Cardiac fibroblast (primary cell): ENCODE results near the gene CRIP1.

Experiments used
- DNase-seq, 2 donors: peaks; one replicate each; pipeline versions ENCODE4 v3.0.0 to v3.0.0-alpha.2; 2010; ENCODE audit warnings: low read depth in 2 of 2
- H3K4me3 ChIP-seq, 2 donors: replicated peaks in 1 of 2; 1 replicate in 1 of 2; 2 replicates in 1 of 2; pipeline ENCODE4 v1.5.1; 2011; ENCODE audit warnings: low read depth in 2 of 2, low read length in 2 of 2, mild to moderate bottlenecking in 2 of 2, moderate library complexity in 1 of 2
- TF ChIP-seq, protein P1 (sequence below): IDR thresholded peaks from one replicate; pipeline ENCODE4 v1.5.1; 2011; ENCODE audit warnings: low read depth, mild to moderate bottlenecking, low read length, inconsistent platforms

The CRIP1 gene

DNA sequence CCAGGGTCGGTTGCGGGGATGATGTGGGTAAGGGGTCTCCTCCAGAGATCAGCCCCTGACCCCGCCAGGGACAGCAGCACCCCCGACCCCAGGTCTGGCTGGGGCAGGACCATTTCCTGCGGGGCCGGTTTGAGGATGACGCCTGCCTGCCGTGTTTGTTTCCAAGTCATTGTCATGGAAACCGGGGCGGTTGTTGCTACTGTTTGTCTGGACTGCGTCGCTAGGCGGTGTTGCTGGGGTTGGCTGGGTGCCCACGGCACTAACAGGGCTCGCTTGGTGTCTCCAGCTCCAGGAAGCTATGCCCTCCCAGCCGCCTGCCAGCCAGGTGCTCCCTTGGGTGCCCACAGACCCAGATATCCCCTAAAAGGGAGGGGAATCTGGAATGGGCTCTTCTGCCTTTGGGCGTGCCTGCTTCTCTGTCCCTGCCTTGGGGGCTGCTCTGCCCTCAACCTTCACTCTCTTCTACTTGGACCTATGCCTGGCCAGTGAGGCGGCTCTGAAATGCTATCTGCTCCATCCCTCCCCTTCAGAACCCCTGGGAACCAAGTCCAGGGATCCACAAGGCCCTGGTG is 4.7 kb upstream of the CRIP1 start:
- peak; percentile 99 for DNase-seq
- peak overlapping the region in 1 of 2 donors; percentile 0 for H3K4me3 ChIP-seq
- TF ChIP-seq, protein P1, sequence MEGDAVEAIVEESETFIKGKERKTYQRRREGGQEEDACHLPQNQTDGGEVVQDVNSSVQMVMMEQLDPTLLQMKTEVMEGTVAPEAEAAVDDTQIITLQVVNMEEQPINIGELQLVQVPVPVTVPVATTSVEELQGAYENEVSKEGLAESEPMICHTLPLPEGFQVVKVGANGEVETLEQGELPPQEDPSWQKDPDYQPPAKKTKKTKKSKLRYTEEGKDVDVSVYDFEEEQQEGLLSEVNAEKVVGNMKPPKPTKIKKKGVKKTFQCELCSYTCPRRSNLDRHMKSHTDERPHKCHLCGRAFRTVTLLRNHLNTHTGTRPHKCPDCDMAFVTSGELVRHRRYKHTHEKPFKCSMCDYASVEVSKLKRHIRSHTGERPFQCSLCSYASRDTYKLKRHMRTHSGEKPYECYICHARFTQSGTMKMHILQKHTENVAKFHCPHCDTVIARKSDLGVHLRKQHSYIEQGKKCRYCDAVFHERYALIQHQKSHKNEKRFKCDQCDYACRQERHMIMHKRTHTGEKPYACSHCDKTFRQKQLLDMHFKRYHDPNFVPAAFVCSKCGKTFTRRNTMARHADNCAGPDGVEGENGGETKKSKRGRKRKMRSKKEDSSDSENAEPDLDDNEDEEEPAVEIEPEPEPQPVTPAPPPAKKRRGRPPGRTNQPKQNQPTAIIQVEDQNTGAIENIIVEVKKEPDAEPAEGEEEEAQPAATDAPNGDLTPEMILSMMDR: peak; percentile 6

- no peak overlapping the region for H3K4me3 ChIP-seq
- no peak for DNase-seq
These were observed 4.1 kb upstream of the CRIP1 start for GRCh38 chr14:105482486-105483110.

GRCh38 chr14:105483300-105484068 is 3.2 kb upstream of the CRIP1 start:
- no peak overlapping the region for H3K4me3 ChIP-seq
- no peak for DNase-seq
- TF ChIP-seq, protein P1: no peak

More at GRCh38 chr14:105482486-105483110, 4.1 kb upstream of the CRIP1 start:
- TF ChIP-seq, protein P1: no peak

DNA sequence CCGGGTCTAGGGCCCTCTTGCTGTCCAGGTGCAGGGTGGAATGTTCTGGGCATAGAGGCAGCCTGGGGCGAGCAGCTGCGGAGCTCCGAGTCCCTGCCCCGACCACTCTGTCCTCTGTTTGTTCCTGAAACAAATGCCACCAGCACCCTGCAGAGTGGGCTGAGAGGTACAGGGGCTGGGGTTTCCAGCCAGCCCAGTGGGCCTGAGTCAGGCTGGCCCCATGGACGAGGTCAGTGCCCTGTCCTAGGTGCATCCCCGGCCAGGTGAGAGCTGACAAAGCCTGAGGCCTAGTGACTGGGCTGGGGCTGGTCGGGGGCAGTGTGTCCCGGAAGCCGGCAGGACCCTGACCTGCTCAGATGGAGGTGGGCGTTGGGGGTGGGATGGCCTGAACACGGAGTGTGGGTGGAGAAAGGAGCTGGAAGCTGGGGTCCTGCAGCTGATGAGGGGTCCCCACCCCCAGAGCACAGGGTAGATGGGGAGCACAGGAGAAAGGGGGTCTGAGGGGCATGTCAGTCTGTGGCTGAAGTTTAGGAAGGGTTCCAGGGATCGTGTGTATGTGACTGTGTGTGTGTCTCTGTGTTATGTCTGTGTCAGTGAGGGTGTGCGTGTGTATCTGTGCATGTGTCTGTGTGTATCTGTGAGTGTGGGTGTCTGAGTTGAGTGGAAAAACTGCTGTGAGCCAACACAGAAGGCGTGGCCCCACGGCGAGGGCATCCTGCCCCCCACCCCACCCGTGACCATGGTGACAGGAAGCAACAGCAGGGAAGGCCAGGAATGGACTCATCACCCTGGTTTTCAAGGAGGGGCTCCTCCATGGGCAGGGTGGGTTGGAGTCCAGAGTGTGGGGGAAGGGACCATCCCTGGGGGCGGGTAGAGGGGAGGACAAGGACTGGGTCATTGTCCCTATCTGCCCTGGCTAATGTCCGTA is 2.4 kb upstream of the CRIP1 start:
- no peak overlapping the region for H3K4me3 ChIP-seq
- TF ChIP-seq, protein P1: no peak
- peak; percentile 36 to 48 for DNase-seq

- TF ChIP-seq, protein P1: no peak
These were observed 1.7 kb upstream of the CRIP1 start for GRCh38 chr14:105484997-105485393.

GRCh38 chr14:105485739-105486162 is 935 bp upstream of the CRIP1 start:
- DNase-seq: no peak
- TF ChIP-seq, protein P1: no peak
- no peak overlapping the region for H3K4me3 ChIP-seq

More at GRCh38 chr14:105484997-105485393, 1.7 kb upstream of the CRIP1 start:
- DNase-seq: no peak
- no peak overlapping the region for H3K4me3 ChIP-seq
